Neural cell (in vitro differentiated cells): Measurements from ENCODE around the gene RAI14. TPM values are rescaled to one million over a fixed set of nuclear protein-coding genes. Genes with fewer than 3 reads are reported as not detected.

ENCODE experiments used
- H2AFZ ChIP-seq: fragments of 200-600, 300-800 bp; sonication (generic), shearing (Covaris generic); 2 replicates; pipeline ENCODE4 v1.6.0; 2014; ENCODE audit warnings: low read depth, mild to moderate bottlenecking, antibody characterized with exemption, low read length, moderate library complexity
- H3F3A ChIP-seq: fragments of 200-600 bp; shearing (Covaris generic); 2 replicates; pipeline ENCODE4 v1.6.1; 2016; ENCODE audit warnings: mild to moderate bottlenecking, moderate library complexity, mixed read lengths, antibody characterized with exemption, low read length; ENCODE audit not compliant: insufficient read depth, poor library complexity, severe bottlenecking
- H3K27ac ChIP-seq: fragments of 200-600, 300-800 bp; sonication (generic), shearing (Covaris generic); 2 replicates; pipeline ENCODE4 v1.5.1; 2014; ENCODE audit warnings: mild to moderate bottlenecking, low read length, moderate library complexity
- H3K27me3 ChIP-seq: fragments of 300-800, 200-600 bp; sonication (generic), shearing (Covaris generic); 2 replicates; pipeline ENCODE4 v1.6.0; 2014; ENCODE audit warnings: mild to moderate bottlenecking, low read depth, low read length, moderate library complexity; ENCODE audit not compliant: insufficient read depth
- H3K36me3 ChIP-seq: fragments of 300-800, 200-600 bp; sonication (generic), shearing (Covaris generic); 2 replicates; pipeline ENCODE4 v1.5.1; 2014; ENCODE audit warnings: mild to moderate bottlenecking, antibody characterized with exemption, low read length, moderate library complexity; ENCODE audit not compliant: insufficient read depth
- H3K4me2 ChIP-seq: fragments of 300-800, 200-600 bp; sonication (generic), shearing (Covaris generic); 2 replicates; pipeline ENCODE4 v1.6.0; 2014; ENCODE audit warnings: mild to moderate bottlenecking, low read length
- H3K4me3 ChIP-seq: fragments of 300-800, 200-600 bp; sonication (generic), shearing (Covaris generic); 2 replicates; pipeline ENCODE4 v1.5.1; 2014; ENCODE audit warnings: mild to moderate bottlenecking, low read length, moderate library complexity
- H3K79me2 ChIP-seq: fragments of 200-600 bp; shearing (Covaris generic); replicated peaks from 2 replicates; pipeline ENCODE4 v1.6.0; 2014; ENCODE audit warnings: mild to moderate bottlenecking, low read length, moderate library complexity; ENCODE audit not compliant: insufficient read depth
- H3K9ac ChIP-seq: fragments of 300-800, 200-600 bp; sonication (generic), shearing (Covaris generic); 2 replicates; pipeline ENCODE4 v1.6.1; 2016; ENCODE audit warnings: mild to moderate bottlenecking, low read length, mixed read lengths
- H3K9me2 ChIP-seq: fragments of 200-600 bp; shearing (Covaris generic); 2 replicates; pipeline ENCODE4 v1.6.1; 2016; ENCODE audit warnings: mild to moderate bottlenecking, low read length, mixed read lengths; ENCODE audit not compliant: insufficient read depth
- H3K9me3 ChIP-seq: fragments of 200-600, 300-800 bp; sonication (generic), shearing (Covaris generic); 2 replicates; pipeline ENCODE4 v1.6.1; 2016; ENCODE audit warnings: mild to moderate bottlenecking, mixed run types, low read length, moderate library complexity, mixed read lengths
- H4K20me1 ChIP-seq: fragments of 200-600 bp; shearing (Covaris generic); 2 replicates; pipeline ENCODE4 v1.6.1; 2016; ENCODE audit warnings: mild to moderate bottlenecking, mixed run types; ENCODE audit not compliant: insufficient read depth
- EP300 ChIP-seq: fragments of 450-650 bp; conservative IDR thresholded peaks from 2 replicates; pipeline ENCODE4 v1.6.1; 2014; ENCODE audit warnings: antibody characterized with exemption, mild to moderate bottlenecking, moderate library complexity; ENCODE audit not compliant: poor library complexity, severe bottlenecking
- EZH2 ChIP-seq: fragments of 200-600, 300-800 bp; shearing (Covaris generic), sonication (generic); IDR thresholded peaks from 2 replicates; pipeline ENCODE4 v1.6.1; 2014; ENCODE audit warnings: antibody characterized with exemption, low read length, borderline replicate concordance, mild to moderate bottlenecking; ENCODE audit not compliant: insufficient read depth, poor library complexity, severe bottlenecking
- MXI1 ChIP-seq: fragments of 450-650 bp; conservative IDR thresholded peaks from 2 replicates; pipeline ENCODE4 v1.6.1; 2014; ENCODE audit warnings: antibody characterized with exemption, mild to moderate bottlenecking; ENCODE audit not compliant: poor library complexity, severe bottlenecking
- POLR2AphosphoS5 ChIP-seq: IDR thresholded peaks from 2 replicates; pipeline ENCODE4 v1.6.1; 2012
- RAD21 ChIP-seq: fragments of 450-650 bp; conservative IDR thresholded peaks from 2 replicates; pipeline ENCODE4 v1.6.1; 2014; ENCODE audit warnings: antibody characterized with exemption, mild to moderate bottlenecking, moderate library complexity
- SMC3 ChIP-seq: fragments of 450-650 bp; conservative IDR thresholded peaks from 2 replicates; pipeline ENCODE4 v1.6.1; 2014; ENCODE audit warnings: antibody characterized with exemption, mild to moderate bottlenecking, moderate library complexity; ENCODE audit not compliant: poor library complexity
- TAF1 ChIP-seq: IDR thresholded peaks from 2 replicates; pipeline ENCODE4 v1.6.1; 2012; ENCODE audit warnings: low read depth
- polyA plus RNA-seq: library from polyadenylated mRNA; depleted of rRNA; stranded (reverse); fragments of >200 nt; gene quantifications from 2 replicates; pipeline ENCODE4 v1.2.3, GENCODE V29; 2014
- TF ChIP-seq, protein P1 (sequence below): IDR thresholded peaks from 2 replicates; pipeline ENCODE4 v1.6.1; 2012; ENCODE audit warnings: borderline replicate concordance
- TF ChIP-seq, protein P2 (sequence below): fragments of 450-650 bp; IDR thresholded peaks from 2 replicates; pipeline ENCODE4 v1.5.1; 2014; ENCODE audit warnings: antibody characterized with exemption, mild to moderate bottlenecking, moderate library complexity; ENCODE audit not compliant: poor library complexity, severe bottlenecking

Gene RAI14
- polyA plus RNA-seq, 1 donor from 2014 or later: 7.8 TPM

DNA sequence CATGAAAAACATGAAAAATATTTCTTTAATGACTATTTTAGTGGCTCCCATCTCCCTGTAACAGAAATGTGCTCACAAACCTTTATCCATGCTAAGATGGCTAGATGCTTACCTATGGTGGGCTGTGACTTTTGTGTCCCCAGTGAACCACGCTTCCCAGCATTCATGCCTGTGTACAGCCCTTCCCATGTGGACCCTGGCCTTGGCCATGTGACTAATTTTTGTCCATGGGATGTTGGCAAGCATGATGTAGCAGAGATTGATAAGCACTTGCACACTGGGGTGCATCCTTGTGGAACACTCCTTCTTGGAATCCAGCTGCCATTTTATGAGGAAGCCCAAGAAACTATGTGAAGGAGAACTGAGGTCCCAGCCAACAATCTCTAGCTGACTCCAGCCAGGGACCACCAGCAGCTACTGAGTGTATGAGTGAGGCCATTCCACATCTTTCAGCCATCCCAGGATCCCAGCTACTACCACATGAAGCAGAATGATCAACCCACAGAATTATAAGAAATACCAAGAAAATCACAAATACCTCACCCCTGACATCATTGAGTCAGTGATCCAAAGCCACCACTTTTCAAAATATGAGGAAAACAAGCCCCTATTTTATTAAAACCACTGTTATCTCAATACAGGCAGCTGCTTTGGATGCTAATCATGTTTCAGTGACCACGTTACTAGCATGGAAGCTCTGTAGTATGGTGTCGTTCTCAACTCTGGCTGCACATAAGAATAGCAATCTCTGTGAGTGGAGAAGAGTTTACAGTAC lies 16.1 kb upstream of the RAI14 start:
- Histone ChIP-seq H3F3A (no peaks in the 10 kb centered on the region), H3K4me3 (no peak overlapping the region), H2AFZ (no peak overlapping the region), H3K9me2 (no peaks in the 10 kb centered on the region), H3K27ac (no peak overlapping the region), H4K20me1 (no peaks in the 10 kb centered on the region), H3K4me2 (no peak overlapping the region), H3K27me3 (no peaks in the 10 kb centered on the region), H3K36me3 (no peaks in the 10 kb centered on the region), H3K9ac (no peak overlapping the region), H3K9me3 (no peaks in the 10 kb centered on the region), H3K79me2 (no peaks in the 10 kb centered on the region)
- TF ChIP-seq POLR2AphosphoS5 (no peak), TAF1 (no peak), EP300 (no peak), RAD21 (no peak), MXI1 (no peak), SMC3 (no peak), EZH2 (no peak)
- TF ChIP-seq, protein P1, sequence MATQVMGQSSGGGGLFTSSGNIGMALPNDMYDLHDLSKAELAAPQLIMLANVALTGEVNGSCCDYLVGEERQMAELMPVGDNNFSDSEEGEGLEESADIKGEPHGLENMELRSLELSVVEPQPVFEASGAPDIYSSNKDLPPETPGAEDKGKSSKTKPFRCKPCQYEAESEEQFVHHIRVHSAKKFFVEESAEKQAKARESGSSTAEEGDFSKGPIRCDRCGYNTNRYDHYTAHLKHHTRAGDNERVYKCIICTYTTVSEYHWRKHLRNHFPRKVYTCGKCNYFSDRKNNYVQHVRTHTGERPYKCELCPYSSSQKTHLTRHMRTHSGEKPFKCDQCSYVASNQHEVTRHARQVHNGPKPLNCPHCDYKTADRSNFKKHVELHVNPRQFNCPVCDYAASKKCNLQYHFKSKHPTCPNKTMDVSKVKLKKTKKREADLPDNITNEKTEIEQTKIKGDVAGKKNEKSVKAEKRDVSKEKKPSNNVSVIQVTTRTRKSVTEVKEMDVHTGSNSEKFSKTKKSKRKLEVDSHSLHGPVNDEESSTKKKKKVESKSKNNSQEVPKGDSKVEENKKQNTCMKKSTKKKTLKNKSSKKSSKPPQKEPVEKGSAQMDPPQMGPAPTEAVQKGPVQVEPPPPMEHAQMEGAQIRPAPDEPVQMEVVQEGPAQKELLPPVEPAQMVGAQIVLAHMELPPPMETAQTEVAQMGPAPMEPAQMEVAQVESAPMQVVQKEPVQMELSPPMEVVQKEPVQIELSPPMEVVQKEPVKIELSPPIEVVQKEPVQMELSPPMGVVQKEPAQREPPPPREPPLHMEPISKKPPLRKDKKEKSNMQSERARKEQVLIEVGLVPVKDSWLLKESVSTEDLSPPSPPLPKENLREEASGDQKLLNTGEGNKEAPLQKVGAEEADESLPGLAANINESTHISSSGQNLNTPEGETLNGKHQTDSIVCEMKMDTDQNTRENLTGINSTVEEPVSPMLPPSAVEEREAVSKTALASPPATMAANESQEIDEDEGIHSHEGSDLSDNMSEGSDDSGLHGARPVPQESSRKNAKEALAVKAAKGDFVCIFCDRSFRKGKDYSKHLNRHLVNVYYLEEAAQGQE: no peak
- TF ChIP-seq, protein P2, sequence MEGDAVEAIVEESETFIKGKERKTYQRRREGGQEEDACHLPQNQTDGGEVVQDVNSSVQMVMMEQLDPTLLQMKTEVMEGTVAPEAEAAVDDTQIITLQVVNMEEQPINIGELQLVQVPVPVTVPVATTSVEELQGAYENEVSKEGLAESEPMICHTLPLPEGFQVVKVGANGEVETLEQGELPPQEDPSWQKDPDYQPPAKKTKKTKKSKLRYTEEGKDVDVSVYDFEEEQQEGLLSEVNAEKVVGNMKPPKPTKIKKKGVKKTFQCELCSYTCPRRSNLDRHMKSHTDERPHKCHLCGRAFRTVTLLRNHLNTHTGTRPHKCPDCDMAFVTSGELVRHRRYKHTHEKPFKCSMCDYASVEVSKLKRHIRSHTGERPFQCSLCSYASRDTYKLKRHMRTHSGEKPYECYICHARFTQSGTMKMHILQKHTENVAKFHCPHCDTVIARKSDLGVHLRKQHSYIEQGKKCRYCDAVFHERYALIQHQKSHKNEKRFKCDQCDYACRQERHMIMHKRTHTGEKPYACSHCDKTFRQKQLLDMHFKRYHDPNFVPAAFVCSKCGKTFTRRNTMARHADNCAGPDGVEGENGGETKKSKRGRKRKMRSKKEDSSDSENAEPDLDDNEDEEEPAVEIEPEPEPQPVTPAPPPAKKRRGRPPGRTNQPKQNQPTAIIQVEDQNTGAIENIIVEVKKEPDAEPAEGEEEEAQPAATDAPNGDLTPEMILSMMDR: no peak

DNA sequence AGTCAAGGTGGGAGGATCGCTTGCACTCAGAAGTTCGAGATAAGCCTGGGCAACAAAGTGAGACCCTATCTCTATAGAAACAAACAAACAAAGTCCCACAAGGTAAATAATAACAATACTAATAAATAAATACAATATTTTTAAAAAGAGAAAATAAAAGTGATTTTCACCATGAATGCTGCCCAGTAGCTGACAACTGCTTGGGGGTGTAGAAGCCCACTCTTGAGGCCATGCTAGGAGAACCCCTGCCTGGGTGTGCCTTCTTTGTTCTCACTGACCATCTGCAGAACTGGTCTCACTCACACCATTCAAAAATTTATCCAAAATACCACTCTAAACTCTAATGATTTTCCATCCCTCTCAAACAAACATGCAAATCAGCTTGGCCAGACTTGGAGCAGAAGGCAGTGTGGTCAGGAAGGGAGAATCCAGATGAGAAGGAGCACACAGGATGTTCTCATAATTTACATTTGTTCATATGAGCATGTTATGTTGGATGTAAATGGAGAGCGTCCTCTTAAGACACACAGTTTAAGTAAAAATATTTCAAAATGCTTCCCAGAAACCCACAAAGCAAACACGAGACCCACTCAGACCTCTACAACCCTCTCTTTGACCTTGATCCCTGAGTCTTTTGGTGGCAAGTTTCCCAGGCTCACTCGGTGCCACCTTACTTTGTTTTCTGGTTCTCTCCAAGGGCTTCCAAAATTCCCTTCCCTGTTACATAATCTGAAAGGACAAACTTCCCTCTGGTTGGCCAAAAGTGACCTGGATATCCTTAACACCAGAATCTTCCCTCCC lies 7.9 kb upstream of the RAI14 start:
- Histone ChIP-seq H3K9ac (no peak overlapping the region), H4K20me1 (no peaks in the 10 kb centered on the region), H3F3A (no peaks in the 10 kb centered on the region), H3K9me3 (no peaks in the 10 kb centered on the region), H3K4me3 (no peak overlapping the region), H3K36me3 (no peaks in the 10 kb centered on the region), H3K79me2 (no peaks in the 10 kb centered on the region), H2AFZ (no peak overlapping the region), H3K27me3 (no peaks in the 10 kb centered on the region), H3K27ac (no peak overlapping the region), H3K9me2 (no peaks in the 10 kb centered on the region), H3K4me2 (no peak overlapping the region)
- TF ChIP-seq MXI1 (no peak), EP300 (no peak), EZH2 (no peak)
